ENCODE measurements around the gene SLC6A4. TPM values are rescaled to one million over a fixed set of nuclear protein-coding genes. Genes with fewer than 3 reads are reported as not detected.

The SLC6A4 gene
- total RNA-seq, 1 experiment from 2014 or later = 20.6 TPM

DNA sequence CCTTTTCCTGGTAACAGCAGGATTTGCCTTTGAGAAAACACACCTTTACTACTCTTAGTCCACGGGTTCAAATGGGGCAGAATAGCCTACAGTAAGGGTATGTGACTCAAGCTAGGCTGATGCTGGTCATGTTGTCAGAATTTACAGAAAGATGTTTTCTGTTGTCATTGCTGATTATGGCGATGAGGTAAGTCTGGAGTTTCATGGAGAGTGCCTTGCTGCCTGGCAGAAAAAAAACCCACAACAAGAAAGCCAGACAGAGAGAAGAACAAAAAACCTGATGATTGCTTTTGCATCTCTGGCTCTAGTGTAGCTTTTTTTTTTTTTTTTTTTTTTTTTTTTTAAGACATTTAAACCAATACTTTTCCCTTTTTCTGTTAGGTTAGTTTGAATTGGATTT, 47.9 kb downstream of the SLC6A4 start:
- Mint-ChIP-seq H3K27ac (ENCODE audit: unreplicated experiment) (no peak overlapping the region), H3K9me3 (ENCODE audit: unreplicated experiment) (no peaks in the 10 kb centered on the region), H3K36me3 (ENCODE audit: insufficient read depth, unreplicated experiment) (peaks cover 16% of the 10 kb centered on the region), H3K4me3 (ENCODE audit: unreplicated experiment) (no peak overlapping the region), H3K27me3 (ENCODE audit: insufficient read depth, unreplicated experiment) (no peaks in the 10 kb centered on the region), H3K4me1 (ENCODE audit: low read depth, unreplicated experiment) (no peaks in the 10 kb centered on the region)
- H3K9me3 ChIP-seq = no peaks in the 10 kb centered on the region
- H3K4me3 ChIP-seq (ENCODE audit: low read depth, low read length) = no peak overlapping the region
- TF ChIP-seq, protein P1, sequence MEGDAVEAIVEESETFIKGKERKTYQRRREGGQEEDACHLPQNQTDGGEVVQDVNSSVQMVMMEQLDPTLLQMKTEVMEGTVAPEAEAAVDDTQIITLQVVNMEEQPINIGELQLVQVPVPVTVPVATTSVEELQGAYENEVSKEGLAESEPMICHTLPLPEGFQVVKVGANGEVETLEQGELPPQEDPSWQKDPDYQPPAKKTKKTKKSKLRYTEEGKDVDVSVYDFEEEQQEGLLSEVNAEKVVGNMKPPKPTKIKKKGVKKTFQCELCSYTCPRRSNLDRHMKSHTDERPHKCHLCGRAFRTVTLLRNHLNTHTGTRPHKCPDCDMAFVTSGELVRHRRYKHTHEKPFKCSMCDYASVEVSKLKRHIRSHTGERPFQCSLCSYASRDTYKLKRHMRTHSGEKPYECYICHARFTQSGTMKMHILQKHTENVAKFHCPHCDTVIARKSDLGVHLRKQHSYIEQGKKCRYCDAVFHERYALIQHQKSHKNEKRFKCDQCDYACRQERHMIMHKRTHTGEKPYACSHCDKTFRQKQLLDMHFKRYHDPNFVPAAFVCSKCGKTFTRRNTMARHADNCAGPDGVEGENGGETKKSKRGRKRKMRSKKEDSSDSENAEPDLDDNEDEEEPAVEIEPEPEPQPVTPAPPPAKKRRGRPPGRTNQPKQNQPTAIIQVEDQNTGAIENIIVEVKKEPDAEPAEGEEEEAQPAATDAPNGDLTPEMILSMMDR (IDR thresholded peaks at IDR 0.05; ENCODE audit: insufficient read depth in 1 of 2, low read depth in 1 of 2, low read length in 1 of 2, severe bottlenecking in 1 of 2, unreplicated experiment in 1 of 2) = no peak
- no peaks in the 10 kb centered on the region for H3K4me1 ChIP-seq
- no TSS peak for BruUV-seq (replicated peaks)
- DNase-seq = no peak
- no peaks in the 10 kb centered on the region for H3K27me3 ChIP-seq (replicated peaks; ENCODE audit: control insufficient read depth, insufficient read depth, low read length)
- ChIA-PET CTCF (no interaction called here), POLR2A (no interaction called here)
- intact Hi-C loops (cut with micrococcal nuclease; ENCODE audit: unreplicated experiment) = no loop called here
- H3K36me3 ChIP-seq (ENCODE audit: control insufficient read depth, insufficient read depth, low read length) = no peaks in the 10 kb centered on the region

DNA sequence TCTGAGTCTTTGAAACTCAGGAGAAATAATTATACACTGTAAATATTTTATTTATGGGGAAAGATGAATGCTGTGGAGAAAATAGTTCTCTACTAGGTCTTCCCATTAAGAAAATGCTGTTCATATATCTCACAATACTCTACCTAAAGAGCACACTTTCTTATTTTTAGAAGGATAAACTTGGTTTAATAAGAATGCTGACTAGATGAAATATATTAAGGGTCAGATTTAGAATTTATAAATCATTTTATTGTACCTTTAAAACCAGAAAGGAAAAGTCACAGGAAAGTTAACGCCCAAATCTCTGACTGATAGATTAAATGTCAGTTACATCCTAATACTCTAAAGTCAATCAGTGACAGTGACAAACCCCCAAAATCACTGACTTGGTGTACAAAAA, 48.7 kb downstream of the SLC6A4 start:
- DNase-seq = no peak
- CTCF ChIA-PET = no interaction called here
- Histone ChIP-seq H3K27me3 (replicated peaks; ENCODE audit: control insufficient read depth, insufficient read depth, low read length) (no peaks in the 10 kb centered on the region), H3K4me1 (no peaks in the 10 kb centered on the region), H3K9me3 (no peaks in the 10 kb centered on the region), H3K36me3 (ENCODE audit: control insufficient read depth, insufficient read depth, low read length) (no peaks in the 10 kb centered on the region; the same call in 1 of the 2 replicates), H3K4me3 (ENCODE audit: low read depth, low read length) (no peak overlapping the region)
- Mint-ChIP-seq H3K4me1 (ENCODE audit: low read depth, unreplicated experiment) (no peaks in the 10 kb centered on the region), H3K27ac (ENCODE audit: unreplicated experiment) (no peak overlapping the region), H3K9me3 (ENCODE audit: unreplicated experiment) (no peaks in the 10 kb centered on the region), H3K36me3 (ENCODE audit: insufficient read depth, unreplicated experiment) (peaks cover 22% of the 10 kb centered on the region), H3K4me3 (ENCODE audit: unreplicated experiment) (no peak overlapping the region), H3K27me3 (ENCODE audit: insufficient read depth, unreplicated experiment) (no peaks in the 10 kb centered on the region)
- TF ChIP-seq, protein P1 (IDR thresholded peaks at IDR 0.05; ENCODE audit: insufficient read depth in 1 of 2, low read depth in 1 of 2, low read length in 1 of 2, severe bottlenecking in 1 of 2, unreplicated experiment in 1 of 2) = no peak
- BruUV-seq (replicated peaks) = no TSS peak
- intact Hi-C loops (cut with micrococcal nuclease; ENCODE audit: unreplicated experiment) = no loop called here
- POLR2A ChIA-PET = no interaction called here

DNA sequence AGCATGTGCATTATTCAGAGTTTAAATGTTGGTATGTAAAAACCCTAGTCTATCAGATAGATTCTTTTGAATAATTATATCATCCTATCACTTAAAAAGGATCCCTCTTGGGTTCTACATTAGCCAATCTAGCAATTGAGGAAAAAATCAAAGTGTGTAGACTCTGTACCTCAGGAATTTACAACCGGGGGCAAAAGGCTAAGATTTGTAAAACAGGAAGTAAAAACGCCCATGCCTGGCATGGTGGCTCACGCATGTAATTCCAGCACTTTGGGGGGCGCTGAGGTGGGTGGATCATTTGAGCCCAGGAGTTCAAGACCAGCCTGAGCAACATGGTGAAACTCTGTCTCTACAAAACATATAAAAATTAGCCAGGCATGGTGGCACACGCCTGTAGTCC, 58.6 kb downstream of the SLC6A4 start:
- H3K4me3 Mint-ChIP-seq (ENCODE audit: unreplicated experiment) = no peak overlapping the region
- TF ChIP-seq, protein P1 (IDR thresholded peaks at IDR 0.05; ENCODE audit: insufficient read depth in 1 of 2, low read depth in 1 of 2, low read length in 1 of 2, severe bottlenecking in 1 of 2, unreplicated experiment in 1 of 2) = no peak
- H3K9me3 Mint-ChIP-seq (ENCODE audit: unreplicated experiment) = no peaks in the 10 kb centered on the region
- intact Hi-C loops (cut with micrococcal nuclease; ENCODE audit: unreplicated experiment) = no loop called here
- peaks cover 76% of the 10 kb centered on the region for H3K36me3 Mint-ChIP-seq (ENCODE audit: insufficient read depth, unreplicated experiment)
- H3K27me3 Mint-ChIP-seq (ENCODE audit: insufficient read depth, unreplicated experiment) = no peaks in the 10 kb centered on the region
- Histone ChIP-seq H3K4me1 (no peaks in the 10 kb centered on the region), H3K9me3 (no peaks in the 10 kb centered on the region), H3K36me3 (ENCODE audit: control insufficient read depth, insufficient read depth, low read length) (no peaks in the 10 kb centered on the region; the same call in none of the 2 replicates), H3K4me3 (ENCODE audit: low read depth, low read length) (no peak overlapping the region), H3K27me3 (replicated peaks; ENCODE audit: control insufficient read depth, insufficient read depth, low read length) (no peaks in the 10 kb centered on the region)
- H3K4me1 Mint-ChIP-seq (ENCODE audit: low read depth, unreplicated experiment) = no peaks in the 10 kb centered on the region
- CTCF ChIA-PET = no interaction called here
- POLR2A ChIA-PET = no interaction called here
- BruUV-seq (replicated peaks) = no TSS peak
- DNase-seq = no peak
- no peak overlapping the region for H3K27ac Mint-ChIP-seq (ENCODE audit: unreplicated experiment)
